Measurements from ENCODE around the gene DVL1.
"Not testable (repeated sequence)": the region's sequence is repeated elsewhere in the genome, so short reads cannot be mapped to it uniquely, and the experiment has no call there.

The DVL1 gene

GRCh38 chr1:1325288-1326074 is 23.7 kb downstream of the DVL1 start:
- DNase-seq (ENCODE audit: low spot score) = no peak

- peak; percentile 90 for DNase-seq (ENCODE audit: low spot score)
Measured at GRCh38 chr1:1324524-1325287, 24.5 kb downstream of the DVL1 start, which contains the start of the genes CPTP and INTS11. Gene CPTP, plus strand, starts transcription at chr1:1324802. Its CDS starts 2,109 bp downstream, at chr1:1326911. Gene INTS11, minus strand, starts transcription at chr1:1324660. Its CDS starts 52 bp downstream, at chr1:1324608.

- DNase-seq (ENCODE audit: low spot score) = no peak
Measured at GRCh38 chr1:1324084-1324523, 25.1 kb downstream of the DVL1 start.

- no peak for DNase-seq (ENCODE audit: low spot score)
Measured at GRCh38 chr1:1322952-1323351, 26.3 kb downstream of the DVL1 start.

GRCh38 chr1:1322418-1322817 is 26.8 kb downstream of the DVL1 start:
- DNase-seq (ENCODE audit: low spot score) = no peak

- DNase-seq (ENCODE audit: low spot score) = no peak
Measured at GRCh38 chr1:1321477-1321876, 27.7 kb downstream of the DVL1 start.

- no peak for DNase-seq (ENCODE audit: low spot score)
Measured at GRCh38 chr1:1320666-1321448, 28.4 kb downstream of the DVL1 start.

GRCh38 chr1:1319646-1319941 is 29.6 kb downstream of the DVL1 start:
- DNase-seq (ENCODE audit: low spot score) = no peak

GRCh38 chr1:1318777-1319645 is 30.2 kb downstream of the DVL1 start:
- no peak for DNase-seq (ENCODE audit: low spot score)

GRCh38 chr1:1318131-1318652 is 31.0 kb downstream of the DVL1 start:
- DNase-seq (ENCODE audit: low spot score) = peak; percentile 79

- no peak for DNase-seq (ENCODE audit: low spot score)
Measured at GRCh38 chr1:1317420-1317819, 31.8 kb downstream of the DVL1 start.

GRCh38 chr1:1316199-1316598 is 33.0 kb downstream of the DVL1 start:
- DNase-seq (ENCODE audit: low spot score) = not testable (repeated sequence)

GRCh38 chr1:1315435-1315954 is 33.7 kb downstream of the DVL1 start:
- DNase-seq (ENCODE audit: low spot score) = no peak

- DNase-seq (ENCODE audit: low spot score) = no peak
Measured at GRCh38 chr1:1314678-1315335, 34.4 kb downstream of the DVL1 start.

- no peak for DNase-seq (ENCODE audit: low spot score)
Measured at GRCh38 chr1:1314237-1314586, 35.0 kb downstream of the DVL1 start.

GRCh38 chr1:1313500-1314236 is 35.5 kb downstream of the DVL1 start:
- DNase-seq (ENCODE audit: low spot score) = no peak

GRCh38 chr1:1312450-1313314 is 36.5 kb downstream of the DVL1 start:
- no peak for DNase-seq (ENCODE audit: low spot score)
